HG03159 (cell line): ENCODE data around the gene CRHR1.
"Not testable (repeated sequence)": the region's sequence is repeated elsewhere in the genome, so short reads cannot be mapped to it uniquely, and the experiment has no call there.

Experiments used
- ATAC-seq: cut with Tn5 transposase; IDR thresholded peaks from one replicate; pipeline ENCODE4 v1.9.1; 2021; ENCODE audit warnings: mild to moderate bottlenecking, moderate library complexity; ENCODE audit not compliant: unreplicated experiment

Gene CRHR1

DNA sequence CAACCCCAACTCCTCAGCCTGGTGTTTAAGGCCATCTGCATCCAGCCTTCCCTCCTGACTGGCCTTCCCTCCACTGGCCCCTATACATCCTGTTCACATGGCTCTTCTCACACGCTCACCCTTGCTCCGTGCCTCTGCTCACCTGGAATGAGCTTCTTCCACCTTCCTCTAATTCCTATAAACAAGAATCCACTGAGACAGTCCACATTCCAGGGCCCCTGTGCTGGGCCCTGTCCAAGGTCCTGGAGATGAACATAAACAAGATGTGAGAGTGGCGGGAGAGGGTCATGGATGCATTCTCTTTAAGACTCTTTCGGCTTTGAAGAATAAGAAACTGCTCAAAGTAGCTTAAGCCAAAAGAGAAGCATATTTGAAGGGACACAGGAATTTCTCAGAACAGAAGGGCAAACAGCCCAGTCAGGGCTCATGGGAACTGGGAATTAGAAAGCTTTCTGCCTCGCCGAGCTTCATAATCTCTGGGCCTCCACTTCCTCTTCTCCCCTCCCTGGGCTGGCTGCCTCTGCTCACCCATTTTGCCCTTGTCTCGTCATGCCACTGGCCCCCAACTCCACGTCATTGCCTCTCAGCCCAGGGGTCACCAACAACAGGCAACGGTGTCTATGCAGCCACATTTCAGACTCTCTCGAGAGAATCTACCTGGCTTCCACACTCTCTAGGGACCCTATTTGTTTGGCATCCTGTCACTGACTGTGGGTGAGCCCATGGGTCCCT, 74.0 kb downstream of the CRHR1 start:
- ATAC-seq: no peak

DNA sequence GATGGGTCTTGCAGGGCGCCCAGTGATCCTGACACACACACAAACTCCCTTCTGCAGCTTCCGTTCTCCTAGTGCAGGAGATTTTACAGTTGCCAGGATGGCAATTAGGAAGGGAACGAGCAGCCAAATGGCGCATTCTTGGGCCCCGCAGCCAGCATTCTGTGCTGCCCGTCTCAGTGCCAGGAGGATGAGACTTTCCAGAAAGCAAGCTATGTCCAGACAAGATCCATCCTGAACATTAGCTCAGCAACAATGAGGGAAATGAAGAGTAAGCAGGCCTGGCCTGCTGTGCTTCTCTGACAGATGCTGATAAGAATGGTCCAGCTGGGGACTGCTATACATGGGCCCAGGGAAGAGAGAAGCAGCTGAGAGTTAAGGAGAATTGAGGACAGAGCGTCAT, 77.0 kb downstream of the CRHR1 start:
- ATAC-seq: no peak

DNA sequence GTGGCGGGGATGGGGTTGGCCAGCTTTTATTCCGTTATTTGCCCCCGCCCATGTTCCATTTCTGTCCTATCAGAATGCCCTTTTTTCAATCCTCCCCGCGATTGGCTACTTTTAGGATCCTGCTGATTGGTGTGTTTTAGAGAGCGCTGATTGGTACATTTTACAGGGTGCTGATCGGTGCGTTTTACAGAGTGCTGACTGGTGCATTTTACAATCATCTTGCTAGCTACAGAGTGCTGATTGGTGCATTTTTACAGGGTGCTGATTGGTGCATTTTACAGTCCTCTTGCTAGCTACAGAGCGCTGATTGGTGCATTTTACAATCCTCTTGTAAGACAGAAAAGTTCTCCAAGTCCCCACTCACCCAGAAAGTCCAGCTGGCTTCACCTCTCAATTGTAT, 78.0 kb downstream of the CRHR1 start:
- not testable (repeated sequence) for ATAC-seq

DNA sequence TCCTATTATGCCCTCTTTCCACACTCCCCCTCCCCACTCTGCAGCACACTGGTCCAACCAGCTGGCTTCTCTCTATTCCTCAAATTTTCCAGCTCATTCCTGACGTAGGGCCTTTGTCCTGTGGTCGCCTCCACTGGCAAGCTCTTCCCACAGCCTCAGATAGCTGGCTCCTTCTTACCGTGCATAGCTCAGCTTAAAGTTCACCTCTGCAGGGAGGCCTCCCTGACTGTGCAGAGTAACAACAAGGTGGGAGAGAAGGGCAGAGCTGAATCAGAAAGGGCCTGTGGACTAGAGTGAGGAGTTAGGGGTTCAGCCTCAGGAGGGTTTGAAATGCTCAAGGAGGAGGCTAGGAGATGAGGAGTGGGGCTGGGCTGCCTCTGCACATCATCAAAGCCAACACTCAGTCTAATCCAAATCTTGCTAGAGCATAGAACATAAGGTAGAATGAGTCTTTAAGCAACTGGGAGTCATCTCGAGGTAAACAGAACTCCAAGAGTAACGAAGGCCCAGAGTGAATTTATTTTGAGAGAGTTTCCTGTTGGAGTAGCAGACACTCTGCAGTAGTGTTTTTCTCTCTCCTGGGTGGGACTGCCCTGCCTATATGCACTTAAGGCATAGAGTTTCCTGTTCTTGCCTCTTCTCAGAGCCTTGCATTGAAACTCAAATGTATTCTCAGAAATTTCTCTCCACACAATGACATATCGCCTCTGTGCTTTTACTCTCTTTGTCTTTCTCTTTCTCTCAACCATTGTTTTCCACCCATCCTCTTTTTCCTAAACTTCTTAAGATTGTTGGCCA, 79.9 kb downstream of the CRHR1 start:
- no peak for ATAC-seq

DNA sequence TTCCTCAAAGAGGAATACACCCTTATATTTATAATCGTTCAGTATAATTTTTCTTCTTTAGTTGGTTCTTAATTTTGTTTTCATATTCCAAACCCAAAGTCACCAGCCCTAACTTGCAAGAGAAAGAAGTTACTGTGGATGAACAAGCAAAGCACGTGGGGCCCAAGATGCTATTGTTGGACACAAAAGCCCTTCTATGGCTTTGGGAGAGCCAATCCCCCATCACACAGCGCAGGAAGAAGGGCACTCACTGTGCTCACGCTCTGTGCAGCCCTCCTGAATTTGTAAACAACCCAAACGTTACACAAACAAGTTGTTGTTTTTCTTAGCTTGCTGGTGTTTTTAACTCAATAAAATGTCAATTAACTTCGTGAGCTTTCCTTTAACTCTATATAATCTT, 83.1 kb downstream of the CRHR1 start:
- ATAC-seq: no peak

DNA sequence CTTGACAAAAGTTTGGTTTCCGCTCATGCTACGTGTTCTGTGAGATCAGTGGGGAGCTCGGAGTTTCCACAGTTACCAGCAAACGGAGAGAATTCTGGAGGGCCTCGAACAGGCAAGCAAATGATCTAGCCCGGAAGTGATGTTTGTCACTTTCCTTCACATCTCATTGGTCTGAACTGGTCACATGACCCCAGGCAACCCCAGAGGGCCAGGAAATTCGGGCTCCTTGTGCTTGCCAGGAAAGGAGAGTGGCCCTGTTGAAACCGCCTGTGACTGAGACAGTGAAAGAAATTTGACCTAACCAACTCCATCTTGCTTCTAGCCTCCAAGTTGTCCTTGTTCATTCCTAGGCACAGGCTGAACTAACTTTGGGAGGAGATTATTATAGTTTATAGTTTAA, 83.6 kb downstream of the CRHR1 start:
- no peak for ATAC-seq

DNA sequence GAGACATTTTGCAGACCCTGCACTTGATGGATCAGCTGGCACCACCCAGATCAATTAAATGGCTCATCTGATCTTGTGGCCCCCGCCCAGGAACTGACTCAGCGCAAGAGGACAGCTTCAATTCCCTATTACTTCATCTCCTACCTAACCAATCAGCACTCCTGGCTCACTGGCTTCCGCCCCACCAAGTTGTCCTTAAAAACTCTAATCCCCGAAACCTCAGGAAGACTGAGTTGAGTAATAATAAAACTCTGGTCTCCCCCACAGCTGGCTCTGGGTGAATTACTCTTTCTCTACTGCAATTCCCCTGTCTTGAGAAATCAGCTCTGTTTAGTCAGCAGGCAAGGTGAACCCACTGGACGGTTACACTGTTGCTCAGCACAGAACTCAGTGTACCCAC, 84.2 kb downstream of the CRHR1 start:
- ATAC-seq: no peak

DNA sequence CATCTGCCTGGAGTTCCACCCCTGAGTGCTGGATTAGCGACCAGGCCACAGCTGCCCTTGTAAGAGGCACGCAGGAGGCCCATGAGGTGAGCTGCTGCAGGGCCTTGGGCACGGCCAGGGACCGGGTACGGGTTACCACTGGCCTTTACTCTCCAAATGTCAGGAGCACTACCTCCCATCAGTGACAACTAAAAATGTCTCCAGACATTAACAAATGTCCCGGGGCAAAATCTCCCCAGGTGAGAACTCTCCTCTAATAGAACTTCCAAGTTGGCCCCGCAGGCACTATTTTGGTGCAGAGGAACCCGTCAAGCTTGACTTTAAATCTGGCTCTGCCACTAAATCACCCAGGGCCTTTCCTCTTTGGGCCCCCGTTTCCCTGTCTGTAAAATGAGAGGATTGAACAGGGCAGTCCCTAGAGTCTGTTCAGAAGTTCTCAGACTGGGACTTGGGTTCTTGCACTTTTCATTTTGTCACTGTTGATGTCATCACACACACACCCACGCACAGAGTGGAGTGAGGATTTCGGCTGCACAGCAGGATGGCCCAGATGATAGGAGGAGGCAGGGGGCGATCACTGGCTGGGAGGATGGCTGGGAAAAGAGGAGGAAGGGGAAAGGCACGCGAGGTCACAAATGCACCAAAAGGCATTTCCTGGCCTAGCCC, 85.7 kb downstream of the CRHR1 start:
- no peak for ATAC-seq

DNA sequence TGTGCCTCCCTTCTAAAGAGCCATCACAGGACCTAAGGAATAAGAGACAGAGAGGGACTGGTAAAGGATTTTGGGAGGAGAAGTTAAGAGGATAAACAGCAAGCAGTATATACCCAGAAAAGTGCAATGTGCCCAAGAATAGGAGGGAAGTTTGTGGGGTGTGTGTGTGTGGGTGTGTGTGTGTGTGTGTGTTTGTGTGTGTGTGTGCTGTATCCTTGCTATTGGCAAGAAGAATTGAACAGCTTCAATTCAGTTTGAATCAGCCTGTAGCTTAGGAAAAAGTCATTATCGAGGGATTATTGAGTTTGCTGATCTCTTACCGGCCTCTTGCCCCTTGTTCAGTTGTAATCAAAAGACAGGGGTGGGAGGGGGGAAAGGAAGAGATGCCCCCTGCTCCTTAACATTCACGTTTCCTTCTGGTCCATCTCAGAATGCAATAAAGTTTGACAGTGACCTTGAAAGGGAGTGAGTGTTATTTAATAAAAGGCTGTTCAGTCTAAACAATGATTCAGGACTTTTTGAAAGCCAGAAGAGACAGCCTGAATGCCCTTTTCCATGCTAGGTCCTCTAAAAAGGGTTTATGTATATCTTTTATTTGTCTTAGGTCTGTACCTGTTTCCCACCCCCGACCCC, 86.3 kb downstream of the CRHR1 start:
- ATAC-seq: no peak

DNA sequence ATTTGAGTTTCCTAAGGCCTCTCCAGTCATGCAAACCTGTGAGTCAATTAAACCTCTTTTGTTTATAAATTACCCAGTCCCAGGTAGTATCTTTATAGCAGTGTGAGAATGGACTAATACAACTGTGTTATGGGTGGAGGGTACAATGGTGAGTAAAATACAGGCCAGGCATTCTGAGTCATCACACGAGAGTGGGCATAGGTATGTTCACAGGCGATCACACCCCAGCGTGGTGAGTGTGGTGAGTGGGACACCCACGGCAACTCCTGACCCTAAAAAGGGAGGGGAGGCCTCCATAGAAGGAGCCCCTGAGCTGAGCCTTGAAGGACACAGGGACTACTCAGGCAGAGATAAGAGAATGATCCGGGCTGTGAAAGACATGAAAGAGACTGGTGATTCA, 87.6 kb downstream of the CRHR1 start:
- no peak for ATAC-seq

DNA sequence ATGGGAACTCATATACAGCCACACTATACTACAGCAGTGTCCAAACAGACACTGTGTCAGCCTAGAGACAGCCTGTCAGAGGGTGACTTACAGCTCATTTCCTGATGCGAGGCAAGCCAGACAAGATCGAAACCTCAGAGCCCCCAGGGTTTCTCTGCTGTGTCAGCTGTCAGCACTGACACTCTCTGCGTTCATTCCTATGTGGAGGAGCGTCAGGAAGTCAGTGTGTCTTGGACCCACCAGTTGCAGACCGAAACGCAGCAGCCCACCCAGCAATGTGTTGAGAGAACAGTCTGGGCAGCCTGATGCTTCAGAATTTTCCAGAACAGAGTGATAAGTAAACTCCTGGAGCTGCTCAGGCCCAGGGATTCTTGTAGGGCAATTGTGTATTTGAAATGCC, 89.6 kb downstream of the CRHR1 start:
- no peak for ATAC-seq

DNA sequence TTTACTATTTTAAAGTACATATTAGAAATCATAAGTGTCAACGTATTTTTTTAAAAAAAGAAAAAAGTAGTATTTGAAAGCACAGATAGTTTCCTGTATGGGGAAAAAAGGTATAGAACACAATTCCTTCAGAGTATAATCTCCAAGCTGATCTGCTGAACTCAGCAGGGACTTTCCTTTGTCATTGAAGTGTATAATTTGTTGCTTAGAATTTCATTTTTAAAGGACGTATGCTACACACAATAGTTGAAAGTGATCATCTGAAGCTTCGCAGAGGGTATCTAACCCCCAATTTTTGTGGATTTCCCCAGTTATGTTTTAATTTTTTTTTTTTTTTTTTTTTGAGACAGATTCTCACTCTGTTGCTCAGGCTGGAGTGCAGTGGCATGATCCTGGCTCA, 90.0 kb downstream of the CRHR1 start:
- no peak for ATAC-seq

DNA sequence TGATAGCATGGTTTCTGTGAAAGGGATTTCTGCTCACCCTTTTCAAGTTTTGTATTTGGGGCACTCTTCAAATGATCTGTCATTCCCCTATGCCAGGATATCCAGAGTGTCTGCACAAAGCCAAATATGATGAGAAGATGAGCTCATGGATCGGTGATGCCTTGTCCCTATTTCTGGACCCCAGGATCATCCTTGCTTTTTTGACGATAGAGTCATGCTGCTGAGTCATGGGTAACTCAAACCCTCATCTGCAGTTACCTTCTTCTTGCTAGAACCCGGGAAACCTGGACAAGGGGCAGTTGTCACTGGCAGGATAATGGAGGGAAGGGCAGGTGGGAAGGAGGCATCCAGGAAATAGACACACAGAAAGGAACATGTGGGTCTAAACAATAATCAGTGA, 92.4 kb downstream of the CRHR1 start:
- no peak for ATAC-seq

DNA sequence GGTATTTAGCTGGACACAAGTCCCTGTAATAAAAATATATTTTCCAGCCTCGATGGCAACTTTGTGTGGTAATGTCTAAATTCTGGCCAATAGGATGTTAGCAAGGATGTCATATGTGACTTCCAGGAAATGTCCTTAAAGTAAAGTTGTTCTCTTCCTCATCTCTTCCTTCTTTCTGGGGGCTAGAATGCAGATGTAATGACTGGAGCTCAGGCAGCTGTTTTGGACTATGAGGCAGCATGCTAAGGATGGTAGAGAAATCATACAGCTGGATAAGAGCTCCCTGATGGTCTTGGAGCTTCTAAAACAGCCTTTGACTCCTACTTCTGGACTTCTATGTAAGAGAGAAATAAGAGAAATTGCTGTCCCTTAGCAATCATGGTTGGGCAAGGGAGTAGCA, 93.3 kb downstream of the CRHR1 start:
- no peak for ATAC-seq

DNA sequence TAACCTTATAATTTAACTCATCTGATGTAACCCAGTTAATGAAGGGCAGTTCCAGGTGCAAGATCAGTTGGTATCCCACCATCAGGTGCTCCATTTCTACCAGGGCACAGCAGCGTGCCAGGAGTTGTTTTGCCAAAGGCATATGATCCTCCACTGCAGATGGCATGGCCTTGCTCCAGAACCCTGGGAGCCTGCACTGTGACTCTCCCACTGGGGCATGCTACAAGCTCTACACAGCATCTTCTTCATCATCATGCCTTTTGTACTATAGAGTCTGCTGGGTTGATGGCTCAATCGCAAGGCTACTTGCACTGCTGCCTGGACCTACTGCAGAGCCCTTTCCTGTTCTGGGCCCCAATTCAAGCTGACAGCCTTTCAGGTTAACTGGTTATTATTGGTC, 98.9 kb downstream of the CRHR1 start:
- ATAC-seq: no peak
